ENCODE data around the gene DAB2IP.

DAB2IP gene

DNA sequence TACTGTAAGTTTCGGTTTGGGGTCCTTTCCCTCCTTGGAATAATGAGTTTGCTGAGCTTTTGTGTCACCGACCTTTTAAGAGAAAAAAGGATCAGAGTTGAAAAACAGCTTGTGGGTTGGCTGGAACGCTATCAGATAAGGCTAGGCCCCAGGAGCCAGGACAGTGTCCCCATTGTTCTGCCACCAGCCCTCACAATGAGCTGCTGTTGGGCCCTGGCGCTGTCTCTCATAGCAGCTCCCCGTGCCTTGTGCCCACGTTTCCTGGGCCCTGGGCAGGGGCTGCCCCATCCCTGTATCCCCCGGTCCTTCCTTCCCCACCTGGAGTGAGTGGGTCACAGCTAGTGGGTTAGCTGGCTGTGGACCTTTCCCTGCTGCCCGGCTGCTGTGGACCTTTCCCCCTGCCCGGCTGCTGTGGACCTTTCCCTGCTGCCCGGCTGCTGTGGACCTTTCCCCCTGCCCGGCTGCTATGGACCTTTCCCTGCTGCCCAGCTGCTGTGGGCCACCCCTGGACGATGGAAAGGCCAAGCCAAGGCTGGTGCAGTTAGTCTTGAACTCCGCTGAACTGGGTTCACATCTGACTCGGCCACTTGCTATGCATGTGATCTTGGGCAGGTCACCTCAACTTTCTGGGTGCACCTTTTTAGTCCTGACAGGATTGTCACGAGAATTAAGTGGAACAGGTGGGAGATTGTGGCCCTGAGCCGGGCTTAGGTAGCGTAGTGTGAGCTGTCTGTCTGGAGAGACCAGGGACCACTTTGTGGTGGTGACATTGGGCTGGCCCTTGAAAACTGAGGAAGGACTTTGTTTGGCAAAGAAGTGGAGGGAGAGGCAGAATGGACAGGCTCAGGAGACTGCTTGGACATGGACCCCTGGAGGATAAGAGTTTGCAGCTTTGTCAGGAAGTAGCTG is 99.5 kb downstream of the DAB2IP start:
- no peaks in the 10 kb centered on the region for H3K36me3 ChIP-seq (ENCODE audit: insufficient read depth, low read length)
- peaks cover 29% of the 10 kb centered on the region for H3K4me1 ChIP-seq (ENCODE audit: insufficient read depth, low read length, severe bottlenecking)
- no peak overlapping the region for H3K9ac ChIP-seq (ENCODE audit: low read length)
- H3K27me3 ChIP-seq (ENCODE audit: insufficient read depth, low read length) = no peaks in the 10 kb centered on the region
- no peaks in the 10 kb centered on the region for H3K79me2 ChIP-seq (ENCODE audit: insufficient read depth, low read length)
- H3F3A ChIP-seq (ENCODE audit: insufficient read depth, low read length) = no peaks in the 10 kb centered on the region
- no peak overlapping the region for H3K4me3 ChIP-seq (ENCODE audit: low read depth, low read length, poor library complexity, severe bottlenecking)
- no peak overlapping the region for H2AFZ ChIP-seq (ENCODE audit: low read length)
- no peaks in the 10 kb centered on the region for H3K9me3 ChIP-seq (ENCODE audit: low read length)
- no peak for TF ChIP-seq EZH2 (IDR thresholded peaks at IDR 0.05; ENCODE audit: borderline replicate concordance, low read length)
- TF ChIP-seq, protein P1, sequence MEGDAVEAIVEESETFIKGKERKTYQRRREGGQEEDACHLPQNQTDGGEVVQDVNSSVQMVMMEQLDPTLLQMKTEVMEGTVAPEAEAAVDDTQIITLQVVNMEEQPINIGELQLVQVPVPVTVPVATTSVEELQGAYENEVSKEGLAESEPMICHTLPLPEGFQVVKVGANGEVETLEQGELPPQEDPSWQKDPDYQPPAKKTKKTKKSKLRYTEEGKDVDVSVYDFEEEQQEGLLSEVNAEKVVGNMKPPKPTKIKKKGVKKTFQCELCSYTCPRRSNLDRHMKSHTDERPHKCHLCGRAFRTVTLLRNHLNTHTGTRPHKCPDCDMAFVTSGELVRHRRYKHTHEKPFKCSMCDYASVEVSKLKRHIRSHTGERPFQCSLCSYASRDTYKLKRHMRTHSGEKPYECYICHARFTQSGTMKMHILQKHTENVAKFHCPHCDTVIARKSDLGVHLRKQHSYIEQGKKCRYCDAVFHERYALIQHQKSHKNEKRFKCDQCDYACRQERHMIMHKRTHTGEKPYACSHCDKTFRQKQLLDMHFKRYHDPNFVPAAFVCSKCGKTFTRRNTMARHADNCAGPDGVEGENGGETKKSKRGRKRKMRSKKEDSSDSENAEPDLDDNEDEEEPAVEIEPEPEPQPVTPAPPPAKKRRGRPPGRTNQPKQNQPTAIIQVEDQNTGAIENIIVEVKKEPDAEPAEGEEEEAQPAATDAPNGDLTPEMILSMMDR (IDR thresholded peaks at IDR 0.05; ENCODE audit: low read length) = no peak
- no peak overlapping the region for H3K4me2 ChIP-seq (ENCODE audit: low read length)
- H3K27ac ChIP-seq (ENCODE audit: low read depth, low read length, poor library complexity, severe bottlenecking) = no peak overlapping the region
- no peaks in the 10 kb centered on the region for H4K20me1 ChIP-seq (ENCODE audit: insufficient read depth, low read length)
- H3K9me2 ChIP-seq (ENCODE audit: low read depth, low read length) = no peaks in the 10 kb centered on the region

DNA sequence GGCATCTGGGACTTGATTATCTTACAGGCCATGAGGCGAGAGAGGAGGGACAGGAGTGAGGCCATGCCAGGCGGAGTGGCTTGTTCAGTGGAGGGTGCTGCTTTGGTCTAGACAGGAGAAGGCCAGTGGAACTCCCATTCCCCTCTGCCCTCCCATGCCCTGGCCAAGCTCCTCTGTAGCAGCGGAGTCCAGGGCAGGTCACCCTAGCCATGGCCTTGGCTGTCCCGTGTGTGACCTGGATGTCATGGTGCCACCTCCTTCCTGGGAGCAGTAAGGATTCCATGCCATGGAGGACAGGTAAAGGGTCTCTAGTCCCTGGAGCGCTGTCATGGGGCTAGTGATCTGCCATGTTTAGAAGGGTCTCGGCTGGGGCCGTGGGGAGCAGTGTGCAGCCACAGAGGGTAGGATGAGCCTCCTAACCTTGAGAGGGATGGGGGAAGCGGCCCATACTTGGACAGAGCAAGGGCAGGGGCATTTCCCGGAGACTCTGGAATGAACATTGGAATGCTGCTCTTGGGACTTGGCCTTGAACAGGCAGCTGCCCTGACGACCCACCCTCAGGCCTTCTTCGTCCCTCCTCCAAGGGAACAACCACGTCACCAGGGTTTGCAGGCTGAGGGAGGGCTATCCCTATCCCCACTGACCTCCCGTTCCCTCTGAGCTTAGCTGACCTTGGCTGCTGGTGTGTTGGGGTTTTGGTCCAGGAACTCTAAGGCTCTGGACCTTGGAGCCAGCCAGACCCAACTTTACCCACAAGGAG is 100.4 kb downstream of the DAB2IP start:
- no peak overlapping the region for H2AFZ ChIP-seq (ENCODE audit: low read length)
- no peak overlapping the region for H3K27ac ChIP-seq (ENCODE audit: low read depth, low read length, poor library complexity, severe bottlenecking)
- H4K20me1 ChIP-seq (ENCODE audit: insufficient read depth, low read length) = no peaks in the 10 kb centered on the region
- no peak overlapping the region for H3K4me2 ChIP-seq (ENCODE audit: low read length)
- no peaks in the 10 kb centered on the region for H3K27me3 ChIP-seq (ENCODE audit: insufficient read depth, low read length)
- no peak overlapping the region for H3K4me3 ChIP-seq (ENCODE audit: low read depth, low read length, poor library complexity, severe bottlenecking)
- TF ChIP-seq EZH2 (IDR thresholded peaks at IDR 0.05; ENCODE audit: borderline replicate concordance, low read length) = no peak
- TF ChIP-seq, protein P1 (IDR thresholded peaks at IDR 0.05; ENCODE audit: low read length) = no peak
- H3K4me1 ChIP-seq (ENCODE audit: insufficient read depth, low read length, severe bottlenecking) = peaks cover 20% of the 10 kb centered on the region
- no peak overlapping the region for H3K9ac ChIP-seq (ENCODE audit: low read length)
- no peaks in the 10 kb centered on the region for H3K9me3 ChIP-seq (ENCODE audit: low read length)
- no peaks in the 10 kb centered on the region for H3F3A ChIP-seq (ENCODE audit: insufficient read depth, low read length)
- peaks cover 2% of the 10 kb centered on the region; the same call in 1 of the 2 replicates for H3K36me3 ChIP-seq (ENCODE audit: insufficient read depth, low read length)
- H3K9me2 ChIP-seq (ENCODE audit: low read depth, low read length) = no peaks in the 10 kb centered on the region
- no peaks in the 10 kb centered on the region for H3K79me2 ChIP-seq (ENCODE audit: insufficient read depth, low read length)

DNA sequence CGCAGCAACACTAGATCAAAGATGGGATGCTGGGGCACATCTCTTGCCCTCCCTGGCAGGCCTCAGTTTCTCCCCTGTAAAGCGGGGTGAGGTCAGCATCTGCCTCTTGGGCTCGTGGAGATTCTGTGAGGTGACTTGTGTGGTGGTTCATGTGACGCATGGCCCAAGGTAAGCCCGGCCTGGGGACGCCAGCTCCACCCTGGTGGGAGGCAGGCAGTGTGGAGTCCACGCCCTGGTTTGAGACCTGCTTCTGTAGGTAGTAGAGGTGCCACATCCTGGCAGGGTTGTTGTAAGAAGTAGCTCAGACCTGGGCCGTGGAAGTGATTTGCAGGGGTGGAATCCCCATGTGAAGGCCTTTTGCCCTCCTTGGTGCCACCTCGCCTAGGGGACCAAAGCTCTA is 101.5 kb downstream of the DAB2IP start:
- TF ChIP-seq EZH2 (IDR thresholded peaks at IDR 0.05; ENCODE audit: borderline replicate concordance, low read length) = no peak
- TF ChIP-seq, protein P1 (IDR thresholded peaks at IDR 0.05; ENCODE audit: low read length) = no peak
- Histone ChIP-seq H3K36me3 (ENCODE audit: insufficient read depth, low read length) (peaks cover 12% of the 10 kb centered on the region; the same call in 1 of the 2 replicates), H3K4me3 (ENCODE audit: low read depth, low read length, poor library complexity, severe bottlenecking) (no peak overlapping the region), H3K9ac (ENCODE audit: low read length) (no peak overlapping the region), H3K27ac (ENCODE audit: low read depth, low read length, poor library complexity, severe bottlenecking) (no peak overlapping the region), H3K79me2 (ENCODE audit: insufficient read depth, low read length) (no peaks in the 10 kb centered on the region), H3K4me1 (ENCODE audit: insufficient read depth, low read length, severe bottlenecking) (peaks cover 9% of the 10 kb centered on the region), H3K9me3 (ENCODE audit: low read length) (no peaks in the 10 kb centered on the region), H3K9me2 (ENCODE audit: low read depth, low read length) (no peaks in the 10 kb centered on the region), H3F3A (ENCODE audit: insufficient read depth, low read length) (no peaks in the 10 kb centered on the region), H2AFZ (ENCODE audit: low read length) (no peak overlapping the region), H3K27me3 (ENCODE audit: insufficient read depth, low read length) (no peaks in the 10 kb centered on the region), H3K4me2 (ENCODE audit: low read length) (no peak overlapping the region), H4K20me1 (ENCODE audit: insufficient read depth, low read length) (no peaks in the 10 kb centered on the region)

Data from OCI-LY1 (cell line).